GM19351 (cell line): ENCODE measurements around the gene ADRA1B.

Experiments
- ATAC-seq: cut with Tn5 transposase; IDR thresholded peaks from one replicate; pipeline ENCODE4 v1.9.1; 2021; ENCODE audit warnings: mild to moderate bottlenecking, moderate library complexity; ENCODE audit not compliant: unreplicated experiment

Gene ADRA1B

DNA sequence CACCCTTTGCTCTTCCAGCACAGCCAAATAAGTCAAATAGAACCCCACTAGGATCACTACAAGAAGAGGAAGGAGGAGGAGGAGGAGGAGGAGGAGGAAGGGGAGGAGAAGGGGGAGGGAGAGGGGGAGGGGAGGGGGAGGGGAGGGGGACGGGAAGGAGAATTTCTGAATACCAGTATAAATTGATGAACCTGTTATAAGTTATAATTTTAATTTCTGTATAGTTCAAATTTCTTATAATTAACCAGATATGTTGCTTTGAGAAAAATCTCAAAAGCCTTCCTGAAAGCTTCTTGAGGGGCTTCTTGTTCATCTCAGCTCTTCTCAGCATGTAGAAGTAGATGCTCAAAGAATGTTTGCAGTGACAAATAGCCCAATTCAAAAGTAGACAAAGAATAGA, 15.0 kb upstream of the ADRA1B start:
- no peak for ATAC-seq

DNA sequence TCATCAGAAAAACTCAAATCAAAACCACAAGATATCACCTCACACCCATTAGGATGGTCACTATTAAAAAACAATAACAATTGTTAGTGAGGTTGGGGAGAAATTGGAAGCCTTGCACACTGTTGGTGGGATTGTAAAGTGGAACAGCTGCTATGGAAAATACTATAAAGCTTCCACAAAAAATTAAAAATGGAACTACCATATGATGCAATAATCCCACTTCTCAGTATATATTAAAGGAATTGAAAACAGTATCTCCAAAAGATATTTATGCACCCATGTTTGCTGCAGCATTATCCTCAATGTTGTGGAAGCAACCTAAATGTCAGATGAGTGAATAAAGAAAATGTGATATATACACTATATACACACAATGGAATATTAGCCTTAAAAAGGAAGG, 14.5 kb upstream of the ADRA1B start:
- no peak for ATAC-seq

DNA sequence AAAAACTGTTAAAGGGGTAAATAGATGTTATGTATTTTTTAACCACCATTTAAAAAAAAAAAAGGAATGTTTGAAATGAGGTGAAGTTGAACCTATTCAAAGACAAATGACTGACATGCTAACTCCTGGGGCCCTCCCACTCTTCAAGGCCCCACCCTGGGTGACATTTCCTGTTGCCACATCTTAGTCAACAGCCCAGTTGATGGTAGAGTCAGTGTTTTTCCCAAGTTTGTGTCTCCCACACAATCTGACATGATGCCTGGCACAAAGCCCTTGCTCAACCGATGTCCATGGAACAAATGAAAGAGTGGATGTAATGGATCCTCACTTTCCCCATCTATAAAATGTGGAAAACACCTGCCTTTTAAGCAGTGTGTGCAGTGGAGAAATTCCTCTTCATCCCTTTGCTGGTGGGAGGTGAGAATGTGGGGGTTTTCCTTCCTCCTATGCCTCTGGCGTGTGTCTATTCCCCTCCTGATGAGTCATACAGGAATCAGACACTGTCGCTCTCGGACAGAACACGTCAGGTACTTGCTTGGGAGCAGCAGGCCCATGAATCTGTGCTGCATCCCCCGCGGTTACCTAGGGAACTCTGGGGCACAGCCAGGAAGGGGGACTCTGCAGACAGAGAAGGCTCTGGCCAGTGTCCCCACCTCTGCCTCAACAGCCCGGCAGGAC, 13.7 kb upstream of the ADRA1B start:
- no peak for ATAC-seq

DNA sequence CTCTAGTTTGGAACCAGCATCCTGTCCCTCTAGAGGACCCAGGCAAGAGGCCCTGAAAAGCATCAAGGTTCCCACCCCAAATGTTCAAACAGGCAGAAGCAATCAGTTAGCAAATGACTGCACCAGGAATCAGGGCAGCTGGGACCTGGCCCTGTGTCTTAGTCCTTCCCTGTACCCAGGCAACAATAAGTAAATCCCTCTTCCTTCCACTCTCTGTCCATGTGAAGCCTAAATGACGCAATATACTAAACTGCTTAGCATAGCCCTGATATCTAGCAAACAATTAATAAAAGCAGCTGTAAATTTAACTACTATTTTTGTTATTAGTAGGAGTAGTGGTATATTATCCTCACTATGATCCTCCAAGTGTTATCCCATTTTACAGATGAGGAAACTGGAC, 13.2 kb upstream of the ADRA1B start:
- no peak for ATAC-seq

DNA sequence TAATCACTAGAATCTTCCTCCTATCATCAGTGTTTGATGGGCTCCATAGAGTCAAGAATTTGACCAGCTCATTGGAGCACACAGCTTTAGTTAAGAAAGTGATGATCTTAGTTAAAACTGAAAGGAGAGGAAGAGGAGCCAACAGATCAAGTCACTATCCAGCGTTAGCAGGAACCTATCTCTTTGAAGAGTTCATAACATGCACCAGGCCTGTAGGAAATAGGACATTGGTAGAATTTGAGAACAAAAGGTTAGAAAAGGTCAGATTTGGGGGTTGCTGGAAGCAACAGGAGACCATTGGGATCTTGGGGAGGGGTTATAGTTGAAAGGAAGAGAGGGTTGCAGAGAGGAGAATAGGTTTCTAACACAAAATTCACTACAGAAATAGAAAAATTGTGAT, 11.4 kb upstream of the ADRA1B start:
- no peak for ATAC-seq

DNA sequence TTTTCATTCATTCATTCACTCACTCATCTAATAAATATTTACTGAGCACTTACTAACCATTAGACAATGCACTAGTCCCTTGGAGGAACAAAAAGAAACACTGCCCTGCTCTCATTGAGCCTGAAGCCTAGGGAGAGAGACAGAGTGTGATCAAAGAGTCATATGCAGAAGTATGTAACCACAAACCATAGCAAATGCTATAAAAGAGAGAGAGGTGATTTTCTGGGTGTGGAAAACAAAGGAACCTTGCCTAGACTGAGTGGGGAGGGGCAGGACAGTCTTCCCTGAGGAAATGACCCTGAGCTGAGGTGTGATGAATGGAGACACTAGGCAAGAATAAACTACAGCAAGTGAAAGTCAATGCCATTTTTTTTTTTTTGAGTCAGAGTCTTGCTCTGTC, 10.8 kb upstream of the ADRA1B start:
- ATAC-seq, result no peak

DNA sequence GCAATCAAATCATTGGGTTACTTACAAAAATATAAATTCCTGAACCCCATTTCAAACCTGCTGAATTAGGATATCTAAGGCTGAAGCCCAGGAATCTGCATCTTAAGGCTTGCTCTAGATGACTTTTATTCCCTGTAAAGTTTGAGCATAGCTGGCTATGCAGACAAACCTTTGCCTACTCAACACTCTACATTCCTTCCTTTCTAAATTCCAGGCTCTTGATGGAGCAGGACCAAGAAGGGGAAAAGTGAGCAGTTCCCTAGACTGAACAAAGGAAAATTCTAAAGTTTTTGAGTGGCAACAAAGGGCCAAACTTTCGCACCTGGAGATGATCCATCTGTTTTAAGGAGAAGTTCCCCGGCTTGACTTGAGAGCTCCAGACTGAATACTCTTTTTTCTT, 9.8 kb upstream of the ADRA1B start:
- ATAC-seq, result no peak

DNA sequence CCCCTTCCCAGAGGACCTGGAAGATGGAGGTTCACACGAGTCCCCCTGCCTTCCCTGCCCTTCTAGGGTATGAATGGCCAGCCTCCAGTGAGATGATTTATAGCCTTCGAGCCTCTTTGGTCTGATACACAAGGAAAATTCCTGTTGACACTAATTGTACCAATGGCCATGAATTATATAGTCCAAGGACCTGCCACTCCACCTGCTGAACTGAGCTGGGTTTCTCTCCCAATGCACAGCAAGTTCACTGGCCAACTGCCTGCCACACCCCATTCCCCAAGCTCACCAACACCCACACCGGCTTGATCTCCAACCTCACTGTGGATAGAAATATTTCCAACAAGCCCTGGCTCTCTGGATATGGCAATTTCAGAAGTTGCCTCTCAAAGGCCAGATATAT, 9.3 kb upstream of the ADRA1B start:
- no peak for ATAC-seq

DNA sequence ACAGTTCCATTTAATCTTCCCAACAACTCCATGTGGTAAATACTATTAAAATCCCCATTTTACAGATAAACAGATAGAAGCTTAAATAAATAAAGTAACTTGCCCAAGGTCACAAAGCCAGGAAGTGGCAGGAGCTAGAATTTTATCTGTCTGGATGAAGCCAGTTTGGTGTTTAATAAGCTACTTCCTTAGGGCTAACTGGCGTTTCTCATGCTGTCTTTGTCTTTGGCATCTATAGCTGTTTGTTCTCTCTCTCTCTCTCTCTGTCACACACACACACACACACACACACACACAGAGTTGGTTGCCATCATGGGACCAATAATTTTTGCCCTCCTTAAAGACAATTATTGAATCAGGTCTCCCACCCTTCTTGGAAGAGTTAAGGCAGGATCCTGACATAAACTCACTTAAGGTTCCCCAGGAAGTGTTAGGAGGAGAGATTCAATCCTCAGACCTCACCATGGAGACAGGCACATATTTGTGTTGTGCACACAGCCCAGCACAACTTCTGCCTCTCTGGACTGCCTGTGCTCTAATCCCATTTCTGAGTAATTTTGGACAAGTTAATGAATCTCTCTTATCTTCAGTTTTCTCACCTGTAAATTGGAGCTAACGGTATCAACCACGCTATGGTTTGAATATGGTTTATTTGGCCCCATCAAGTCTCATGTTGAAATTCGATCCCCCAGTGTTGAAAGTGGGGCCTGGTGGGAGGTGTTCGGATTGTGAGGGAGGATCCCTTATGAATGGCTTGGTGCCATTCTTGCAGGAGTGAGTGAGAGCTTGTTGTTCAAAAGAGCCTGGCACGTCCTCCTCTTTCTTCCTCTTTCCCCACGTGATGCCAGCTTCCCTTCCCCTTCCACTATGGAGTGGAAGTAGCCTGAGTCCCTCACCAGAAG, 8.3 kb upstream of the ADRA1B start:
- ATAC-seq, result no peak

DNA sequence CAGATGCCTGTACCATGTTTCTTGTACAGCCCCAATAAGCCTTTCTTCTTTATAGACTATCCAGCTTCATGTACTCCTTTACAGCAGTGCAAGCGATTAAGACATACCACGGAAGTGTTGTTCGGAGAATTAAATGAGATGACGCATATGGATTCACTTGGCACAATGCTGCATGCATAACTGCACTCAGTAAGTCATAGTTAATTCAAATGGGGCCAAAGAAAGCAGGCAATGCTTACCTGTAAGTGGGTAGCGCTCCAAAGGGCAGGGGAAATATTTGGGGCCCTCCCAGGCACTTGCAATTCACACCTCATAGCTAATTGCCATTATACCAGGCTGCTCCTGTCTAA, 7.7 kb upstream of the ADRA1B start:
- no peak for ATAC-seq

DNA sequence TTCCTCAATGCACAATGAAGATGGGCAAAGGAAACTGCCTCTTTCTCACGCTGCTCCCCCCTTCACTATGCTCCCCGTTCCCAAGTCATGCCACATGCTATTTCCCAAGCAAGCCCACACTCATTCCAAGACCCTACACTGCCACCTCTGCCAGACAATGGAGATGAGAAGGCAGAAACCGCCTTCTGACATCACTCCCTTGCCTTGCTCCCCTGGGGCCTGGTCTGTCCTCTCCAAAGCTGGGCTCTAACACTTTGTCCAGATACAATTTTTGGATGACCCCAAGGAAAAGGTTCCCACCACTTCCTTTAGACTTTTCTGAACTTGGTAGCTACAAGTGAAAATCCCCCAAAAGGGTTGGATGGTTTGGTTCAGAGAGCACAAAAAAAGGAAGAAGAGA, 7.2 kb upstream of the ADRA1B start:
- ATAC-seq, result no peak

DNA sequence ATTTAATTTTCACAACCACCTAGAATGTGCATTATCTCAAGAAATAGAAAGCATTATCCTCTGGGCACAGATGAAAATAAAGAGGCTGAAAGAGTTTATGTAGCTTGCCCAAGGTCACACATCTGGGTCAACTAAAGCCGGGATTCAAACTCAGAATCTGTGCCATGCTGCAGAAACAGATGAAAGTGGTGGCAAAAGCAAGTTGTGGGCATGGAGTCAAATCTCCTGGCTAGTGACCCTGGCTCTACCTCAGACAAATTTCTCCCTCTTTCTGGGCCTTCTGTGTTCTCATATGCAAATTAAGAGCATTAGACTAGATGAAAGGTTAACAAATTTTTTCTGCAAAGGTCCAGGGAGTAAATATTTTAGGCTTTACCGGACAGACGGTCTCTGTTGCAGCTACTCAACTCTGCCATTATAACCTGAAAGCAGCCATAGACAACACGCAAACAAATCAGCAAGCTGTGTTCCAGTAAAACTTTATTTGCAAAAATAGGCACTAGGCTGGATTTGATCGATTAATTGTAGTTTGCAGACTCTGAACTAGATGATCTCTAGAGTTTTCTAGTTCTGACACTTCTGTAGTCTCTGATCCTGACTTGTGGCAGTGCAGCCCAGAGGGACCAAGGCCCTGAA, 6.0 kb upstream of the ADRA1B start:
- no peak for ATAC-seq

DNA sequence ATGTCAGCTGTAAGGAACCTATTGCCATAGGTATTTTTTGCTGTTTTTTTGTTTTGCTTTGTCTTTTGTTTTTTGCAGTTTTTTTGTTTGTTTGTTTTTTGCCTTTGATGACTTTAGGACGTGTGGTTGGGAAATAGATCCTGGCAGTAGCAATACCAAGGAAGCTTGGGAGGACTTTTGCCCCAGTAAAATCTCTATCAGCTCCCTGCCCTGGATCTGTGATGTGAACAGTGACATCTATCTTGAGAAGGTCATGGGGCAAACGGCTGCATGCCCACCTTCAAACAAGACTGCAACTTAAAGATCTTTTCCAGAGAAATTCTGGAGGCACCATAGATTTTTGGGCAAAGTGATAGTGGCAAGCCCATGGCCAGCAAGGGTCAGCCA, 5.4 kb upstream of the ADRA1B start:
- no peak for ATAC-seq

DNA sequence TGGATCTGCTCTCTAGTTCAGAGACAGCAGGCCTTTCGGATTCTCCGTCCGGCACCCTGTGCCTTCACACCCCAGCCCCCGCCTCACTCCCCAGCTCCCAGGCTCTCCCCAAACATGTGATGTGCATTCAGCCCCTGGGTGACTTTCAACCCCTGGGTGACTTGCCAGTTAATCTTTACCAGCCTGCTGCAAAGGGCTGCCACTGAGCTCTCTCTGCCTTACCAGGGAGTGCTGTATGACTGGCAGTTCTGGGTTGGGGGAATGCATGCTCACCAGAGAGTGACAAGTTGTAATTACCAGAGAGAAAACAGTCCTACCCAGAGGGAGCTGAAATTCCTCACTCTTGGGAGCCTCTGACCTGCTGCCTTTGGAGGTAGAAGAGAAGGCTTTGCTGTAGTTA, 4.9 kb upstream of the ADRA1B start:
- ATAC-seq, result no peak

DNA sequence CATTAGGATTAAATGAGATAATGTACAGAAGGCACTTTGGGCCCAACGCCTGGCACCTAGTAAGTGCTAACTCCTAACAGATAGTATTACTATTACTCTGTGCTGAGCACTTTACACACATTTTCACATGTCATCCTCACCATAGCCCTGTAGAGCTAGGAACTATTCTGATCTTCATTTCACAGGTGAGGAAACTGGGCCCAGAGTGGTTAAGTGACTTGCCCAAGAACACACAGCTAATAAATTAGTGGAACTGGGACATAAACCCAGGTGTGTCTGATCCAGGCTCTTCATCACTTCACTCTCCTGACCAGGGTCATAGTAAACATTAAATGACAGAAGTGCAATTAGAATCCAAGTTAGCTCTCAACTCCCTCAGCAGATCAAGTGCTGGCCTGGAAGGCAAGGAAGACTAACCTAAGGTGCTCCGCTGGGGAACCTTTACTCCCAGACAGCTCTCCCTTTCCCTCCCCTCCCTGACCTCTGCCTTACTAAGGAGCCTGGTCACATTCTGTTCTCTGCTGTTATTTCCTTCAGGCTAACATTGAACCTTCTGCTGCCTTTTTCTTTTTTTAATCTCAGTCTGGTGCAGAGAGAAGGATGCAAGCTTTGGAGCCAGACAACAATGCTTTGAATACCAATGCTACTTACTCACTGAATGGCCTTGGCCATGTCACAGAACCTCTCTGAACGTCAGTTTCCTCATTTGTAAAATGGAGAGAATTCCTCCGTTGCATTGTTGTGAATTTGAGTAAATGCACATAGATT, 4.1 kb upstream of the ADRA1B start:
- no peak for ATAC-seq

DNA sequence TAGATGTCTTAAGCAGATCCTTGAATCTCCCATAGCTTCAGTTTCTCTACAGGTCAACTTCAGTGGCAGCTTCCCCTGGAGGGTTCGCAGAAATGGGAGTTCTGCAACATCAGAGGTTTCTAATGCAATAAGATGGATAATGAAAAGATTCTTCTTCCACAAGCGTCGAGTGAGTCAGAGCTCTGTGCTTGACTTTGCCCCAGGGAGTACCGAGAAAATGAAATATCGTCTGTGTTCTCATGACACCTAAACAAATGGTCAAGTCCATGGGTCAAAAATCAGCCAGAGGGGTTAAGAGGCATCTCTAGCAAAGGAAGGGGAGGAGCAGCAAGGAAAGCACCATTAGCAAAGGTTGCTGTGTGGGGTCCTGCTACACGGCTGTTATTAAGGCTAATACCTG, 3.2 kb upstream of the ADRA1B start:
- no peak for ATAC-seq

DNA sequence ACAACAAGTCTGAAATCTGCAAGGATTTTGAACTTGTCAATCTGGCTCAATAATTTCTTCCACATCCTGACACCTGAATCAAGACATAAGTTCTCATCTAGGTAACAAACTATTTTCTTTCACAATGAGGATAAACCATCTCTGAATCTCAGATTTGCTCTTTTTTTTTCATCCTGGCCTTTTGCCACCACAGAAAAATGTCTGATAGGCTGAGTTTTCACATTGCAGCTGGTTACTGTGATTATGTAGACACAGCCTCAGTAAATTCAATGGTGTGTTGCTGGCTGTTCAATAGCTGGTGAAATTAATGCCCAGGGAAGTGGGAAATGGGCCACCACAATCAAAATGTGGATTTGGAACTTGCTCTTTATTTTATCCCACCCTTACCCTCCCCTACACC, 2.8 kb upstream of the ADRA1B start:
- no peak for ATAC-seq

DNA sequence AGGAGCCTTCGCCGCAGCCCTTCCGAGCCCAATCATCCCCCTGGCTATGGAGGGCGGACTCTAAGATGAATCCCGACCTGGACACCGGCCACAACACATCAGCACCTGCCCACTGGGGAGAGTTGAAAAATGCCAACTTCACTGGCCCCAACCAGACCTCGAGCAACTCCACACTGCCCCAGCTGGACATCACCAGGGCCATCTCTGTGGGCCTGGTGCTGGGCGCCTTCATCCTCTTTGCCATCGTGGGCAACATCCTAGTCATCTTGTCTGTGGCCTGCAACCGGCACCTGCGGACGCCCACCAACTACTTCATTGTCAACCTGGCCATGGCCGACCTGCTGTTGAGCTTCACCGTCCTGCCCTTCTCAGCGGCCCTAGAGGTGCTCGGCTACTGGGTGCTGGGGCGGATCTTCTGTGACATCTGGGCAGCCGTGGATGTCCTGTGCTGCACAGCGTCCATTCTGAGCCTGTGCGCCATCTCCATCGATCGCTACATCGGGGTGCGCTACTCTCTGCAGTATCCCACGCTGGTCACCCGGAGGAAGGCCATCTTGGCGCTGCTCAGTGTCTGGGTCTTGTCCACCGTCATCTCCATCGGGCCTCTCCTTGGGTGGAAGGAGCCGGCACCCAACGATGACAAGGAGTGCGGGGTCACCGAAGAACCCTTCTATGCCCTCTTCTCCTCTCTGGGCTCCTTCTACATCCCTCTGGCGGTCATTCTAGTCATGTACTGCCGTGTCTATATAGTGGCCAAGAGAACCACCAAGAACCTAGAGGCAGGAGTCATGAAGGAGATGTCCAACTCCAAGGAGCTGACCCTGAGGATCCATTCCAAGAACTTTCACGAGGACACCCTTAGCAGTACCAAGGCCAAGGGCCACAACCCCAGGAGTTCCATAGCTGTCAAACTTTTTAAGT, 819 bp downstream of the ADRA1B start:
- ATAC-seq, result no peak

DNA sequence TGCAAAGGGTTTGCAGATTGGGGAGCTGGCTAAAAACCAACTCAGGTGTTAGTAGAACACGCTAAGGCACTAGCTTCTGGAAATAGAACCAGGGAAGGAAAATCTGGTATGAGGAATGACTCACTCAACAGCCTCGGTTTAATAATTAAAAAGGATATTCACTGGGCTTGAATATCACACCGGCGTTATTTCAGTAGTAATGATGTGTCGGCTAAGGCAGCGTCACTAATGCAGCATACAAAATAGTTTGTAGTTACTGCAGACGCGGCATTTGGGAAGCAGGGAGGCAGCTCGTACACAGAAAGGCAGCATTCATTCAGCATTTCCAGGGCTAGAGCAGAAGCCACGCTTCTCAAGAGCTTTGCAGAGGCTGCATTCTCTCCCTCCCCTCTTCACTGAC, 1.7 kb downstream of the ADRA1B start:
- ATAC-seq, result no peak

DNA sequence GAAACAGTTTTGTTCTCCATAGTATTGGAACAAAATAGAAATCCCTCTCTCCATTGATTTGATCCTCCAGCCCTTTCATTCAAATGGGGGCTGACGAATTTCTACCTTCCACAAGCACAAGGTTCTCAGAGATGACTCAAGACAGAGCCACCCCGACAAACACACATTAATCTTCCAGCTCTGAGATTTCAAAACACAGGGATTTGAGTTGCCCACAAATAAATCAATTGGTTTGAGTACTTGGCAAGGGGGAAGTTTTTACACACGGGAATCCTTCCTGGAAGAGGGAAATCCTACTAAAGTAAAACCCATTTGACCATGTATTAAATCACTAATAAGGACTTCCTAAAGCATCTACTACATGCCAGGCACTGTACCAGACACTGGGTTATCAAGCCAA, 5.4 kb downstream of the ADRA1B start:
- no peak for ATAC-seq
